Caco-2 (cell line): ENCODE measurements around the gene KLK1. TPM values are rescaled to one million over a fixed set of nuclear protein-coding genes. Genes with fewer than 3 reads are reported as not detected.
"Not testable (repeated sequence)": the region's sequence is repeated elsewhere in the genome, so short reads cannot be mapped to it uniquely, and the experiment has no call there.

Source experiments
- BruUV-seq: library from RNA; stranded (reverse); fragments of 400-500 nt; replicated peaks from 2 replicates; lab custom pipeline; 2021; lab: Mats Ljungman, UMichigan
- CTCF ChIA-PET: fragments of 300-600 bp; sonication (Branson Sonifier 250); formaldehyde crosslinking; loops from one replicate; lab custom pipeline; 2022; ENCODE audit warnings: antibody characterized with exemption; lab: Charles Lee
- POLR2A ChIA-PET: fragments of 300-600 bp; sonication (Branson Sonifier 250); formaldehyde crosslinking; loops from one replicate; lab custom pipeline; 2022; ENCODE audit warnings: antibody characterized with exemption; lab: Charles Lee
- DNase-seq, 2 experiments: peaks; one replicate each; pipeline versions ENCODE4 v3.0.0 to v3.0.0-alpha.2; 2020 to 2022
- H3K27me3 ChIP-seq: replicated peaks from 2 replicates; pipeline ENCODE4 v1.6.0; 2011; ENCODE audit warnings: low read length; ENCODE audit not compliant: control insufficient read depth, insufficient read depth
- H3K36me3 ChIP-seq: 2 replicates; pipeline ENCODE4 v1.5.1; 2011; ENCODE audit warnings: low read length; ENCODE audit not compliant: control insufficient read depth, insufficient read depth
- H3K4me1 ChIP-seq: fragments of 250-450 bp; sonication (Bioruptor Pico); 2 replicates; pipeline ENCODE4 v1.5.1; 2020; ENCODE audit warnings: mild to moderate bottlenecking
- H3K4me3 ChIP-seq: 2 replicates; pipeline ENCODE4 v1.5.1; 2011; ENCODE audit warnings: low read depth, mild to moderate bottlenecking, control low read depth, low read length
- H3K9me3 ChIP-seq: fragments of 250-450 bp; sonication (Bioruptor Pico); 2 replicates; pipeline ENCODE4 v1.5.1; 2020; ENCODE audit warnings: mild to moderate bottlenecking, moderate library complexity
- H3K27ac Mint-ChIP-seq: one replicate; pipeline ENCODE4 v1.8.0; 2022; ENCODE audit warnings: mixed read lengths; ENCODE audit not compliant: unreplicated experiment
- H3K27me3 Mint-ChIP-seq: one replicate; pipeline ENCODE4 v1.8.0; 2022; ENCODE audit warnings: mixed read lengths; ENCODE audit not compliant: insufficient read depth, unreplicated experiment
- H3K36me3 Mint-ChIP-seq: one replicate; pipeline ENCODE4 v1.8.0; 2022; ENCODE audit warnings: mild to moderate bottlenecking, mixed read lengths; ENCODE audit not compliant: insufficient read depth, unreplicated experiment
- H3K4me1 Mint-ChIP-seq: one replicate; pipeline ENCODE4 v1.8.0; 2022; ENCODE audit warnings: low read depth, mixed read lengths; ENCODE audit not compliant: unreplicated experiment
- H3K4me3 Mint-ChIP-seq: one replicate; pipeline ENCODE4 v1.8.0; 2022; ENCODE audit warnings: mild to moderate bottlenecking, moderate library complexity, mixed read lengths; ENCODE audit not compliant: unreplicated experiment
- H3K9me3 Mint-ChIP-seq: one replicate; pipeline ENCODE4 v1.8.0; 2022; ENCODE audit warnings: mixed read lengths; ENCODE audit not compliant: unreplicated experiment
- intact Hi-C: fragments of 100-400 bp; cut with micrococcal nuclease; formaldehyde crosslinking; loops from one replicate; pipeline ENCODE4 v1.10.0; 2022; ENCODE audit not compliant: unreplicated experiment
- total RNA-seq: library from RNA; stranded (reverse); gene quantifications from 2 replicates; pipeline ENCODE4 v1.2.3, GENCODE V29; 2022
- TF ChIP-seq, protein P1 (sequence below), 2 experiments: fragments of 200-600 bp in 1 of 2; IDR thresholded peaks; 1 replicate in 1 of 2; 2 replicates in 1 of 2; pipeline versions ENCODE4 v1.5.1 to v1.8.0; 2011 to 2022; ENCODE audit warnings: antibody characterized with exemption in 1 of 2, control low read depth in 1 of 2, inconsistent platforms in 1 of 2, low read depth in 1 of 2, low read length in 1 of 2, mild to moderate bottlenecking in 1 of 2, moderate library complexity in 1 of 2; ENCODE audit not compliant: insufficient read depth in 1 of 2, severe bottlenecking in 1 of 2, unreplicated experiment in 1 of 2

Gene KLK1
- total RNA-seq, 1 experiment from 2014 or later = 0.73 TPM

DNA sequence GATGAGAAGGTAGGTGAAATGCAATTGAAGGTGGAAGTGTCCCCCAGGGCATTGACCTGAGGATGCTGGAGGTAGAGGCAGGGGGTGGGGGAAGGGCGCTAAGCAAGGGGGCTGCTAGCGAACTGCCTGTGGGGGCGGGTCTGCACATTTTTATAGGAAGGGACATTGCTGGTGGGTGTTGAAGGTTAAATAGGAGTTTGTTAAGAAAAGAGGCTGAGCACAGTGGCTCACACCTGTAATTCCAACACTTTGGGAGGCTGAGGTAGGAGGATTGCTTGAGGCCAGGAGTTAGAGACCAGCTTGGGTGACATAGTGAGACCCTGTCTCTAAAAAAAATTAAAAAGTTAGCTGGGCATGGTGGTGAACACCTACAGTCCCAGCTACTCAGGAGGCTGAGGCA is 38.9 kb downstream of the KLK1 start:
- H3K4me3 Mint-ChIP-seq = no peak overlapping the region
- ChIA-PET CTCF (interaction anchor here (0.6 kb wide), 1 partner anchor 229 kb away, joined by 4 read pairs; no protein-coding TSS in a partner anchor), POLR2A (no interaction called here)
- TF ChIP-seq, protein P1, sequence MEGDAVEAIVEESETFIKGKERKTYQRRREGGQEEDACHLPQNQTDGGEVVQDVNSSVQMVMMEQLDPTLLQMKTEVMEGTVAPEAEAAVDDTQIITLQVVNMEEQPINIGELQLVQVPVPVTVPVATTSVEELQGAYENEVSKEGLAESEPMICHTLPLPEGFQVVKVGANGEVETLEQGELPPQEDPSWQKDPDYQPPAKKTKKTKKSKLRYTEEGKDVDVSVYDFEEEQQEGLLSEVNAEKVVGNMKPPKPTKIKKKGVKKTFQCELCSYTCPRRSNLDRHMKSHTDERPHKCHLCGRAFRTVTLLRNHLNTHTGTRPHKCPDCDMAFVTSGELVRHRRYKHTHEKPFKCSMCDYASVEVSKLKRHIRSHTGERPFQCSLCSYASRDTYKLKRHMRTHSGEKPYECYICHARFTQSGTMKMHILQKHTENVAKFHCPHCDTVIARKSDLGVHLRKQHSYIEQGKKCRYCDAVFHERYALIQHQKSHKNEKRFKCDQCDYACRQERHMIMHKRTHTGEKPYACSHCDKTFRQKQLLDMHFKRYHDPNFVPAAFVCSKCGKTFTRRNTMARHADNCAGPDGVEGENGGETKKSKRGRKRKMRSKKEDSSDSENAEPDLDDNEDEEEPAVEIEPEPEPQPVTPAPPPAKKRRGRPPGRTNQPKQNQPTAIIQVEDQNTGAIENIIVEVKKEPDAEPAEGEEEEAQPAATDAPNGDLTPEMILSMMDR (IDR thresholded peaks at IDR 0.05; ENCODE audit: insufficient read depth in 1 of 2, low read depth in 1 of 2, low read length in 1 of 2, severe bottlenecking in 1 of 2, unreplicated experiment in 1 of 2) = no peak
- peaks cover 35% of the 10 kb centered on the region for H3K36me3 Mint-ChIP-seq
- BruUV-seq = no TSS peak
- H3K9me3 ChIP-seq = no peaks in the 10 kb centered on the region
- intact Hi-C loops = loop anchor here (5.0 kb wide), 1 partner anchor 62 kb away; the partner anchor contains the start of gene CLEC11A
- no peaks in the 10 kb centered on the region for H3K27me3 ChIP-seq
- no peaks in the 10 kb centered on the region for H3K36me3 ChIP-seq
- H3K4me1 ChIP-seq = no peaks in the 10 kb centered on the region
- no peaks in the 10 kb centered on the region for H3K4me1 Mint-ChIP-seq
- H3K27me3 Mint-ChIP-seq = peaks cover 9% of the 10 kb centered on the region
- H3K4me3 ChIP-seq = no peak overlapping the region
- H3K27ac Mint-ChIP-seq = no peak overlapping the region
- DNase-seq = no peak
- H3K9me3 Mint-ChIP-seq = no peaks in the 10 kb centered on the region

DNA sequence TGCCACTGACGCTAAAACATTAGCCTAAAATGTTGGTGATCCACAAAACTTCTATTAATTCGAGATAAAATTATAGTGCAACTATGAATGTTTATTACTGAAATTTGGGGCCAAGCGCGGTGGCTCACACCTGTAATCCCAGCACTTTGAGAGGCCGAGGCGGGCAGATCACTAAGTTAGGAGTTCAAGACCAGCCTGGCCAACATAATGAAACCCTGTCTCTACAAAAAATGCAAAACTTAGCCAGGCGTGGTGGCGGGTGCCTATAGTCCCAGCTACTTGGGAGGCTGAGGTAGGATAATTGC is 39.8 kb downstream of the KLK1 start:
- H3K9me3 Mint-ChIP-seq, H3K4me1 ChIP-seq, H3K9me3 ChIP-seq, H3K4me3 ChIP-seq, H3K4me1 Mint-ChIP-seq, DNase-seq, H3K36me3 ChIP-seq, H3K4me3 Mint-ChIP-seq, H3K27me3 ChIP-seq, BruUV-seq, POLR2A ChIA-PET: not testable (repeated sequence)
- peaks cover 33% of the 10 kb centered on the region for H3K36me3 Mint-ChIP-seq
- CTCF ChIA-PET = interaction anchor here (0.6 to 1.3 kb wide), 9 partner anchors 19 to 536 kb away, joined by 3 to 11 read pairs (median 4); no protein-coding TSS in a partner anchor
- peak overlapping the region; percentile 34 for H3K27ac Mint-ChIP-seq
- intact Hi-C loops = loop anchor here (1.0 to 5.0 kb wide), 5 partner anchors 61 to 427 kb away; partner anchors contain the start of gene CLEC11A
- H3K27me3 Mint-ChIP-seq = peaks cover 18% of the 10 kb centered on the region

DNA sequence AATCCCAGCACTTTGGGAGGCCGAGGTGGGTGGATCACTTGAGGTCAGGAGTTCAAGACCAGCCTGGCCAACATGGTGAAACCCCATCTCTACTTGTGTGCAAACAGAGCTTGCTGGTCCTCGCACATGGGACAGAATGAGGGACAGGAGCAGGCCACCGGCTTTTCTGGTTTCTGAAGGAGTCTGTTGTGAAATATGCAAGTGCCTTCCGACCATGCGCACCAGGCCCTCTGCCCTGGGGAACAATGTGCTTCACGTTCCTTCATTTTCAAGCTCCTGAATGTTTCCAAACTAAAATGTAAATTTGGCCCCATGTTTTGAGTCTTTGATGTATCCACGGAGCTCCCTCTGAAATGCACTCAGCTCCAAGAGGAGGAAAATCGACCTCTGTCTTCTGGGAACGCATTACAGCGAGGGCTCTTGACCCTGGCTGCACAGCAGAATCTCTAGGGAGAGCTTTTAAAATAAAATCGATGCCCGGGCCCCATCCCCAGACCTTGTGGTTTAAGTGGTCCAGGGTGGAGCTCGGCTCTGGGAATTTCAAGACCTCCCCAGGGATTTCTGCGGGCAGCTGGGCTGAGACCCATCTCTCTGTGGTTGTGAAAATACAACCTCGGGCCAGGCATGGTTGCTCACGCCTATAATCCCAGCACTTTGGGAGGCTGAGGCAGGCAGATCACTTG is 42.7 kb downstream of the KLK1 start:
- H3K4me3 ChIP-seq = no peak overlapping the region
- ChIA-PET CTCF (interaction anchor here (1.8 to 2.3 kb wide), 2 partner anchors 75 to 77 kb away, joined by 11 to 13 read pairs; no protein-coding TSS in a partner anchor), POLR2A (no interaction called here)
- Mint-ChIP-seq H3K4me1 (no peaks in the 10 kb centered on the region), H3K27me3 (peaks cover 29% of the 10 kb centered on the region), H3K27ac (no peak overlapping the region), H3K36me3 (peaks cover 27% of the 10 kb centered on the region), H3K4me3 (no peak overlapping the region), H3K9me3 (no peaks in the 10 kb centered on the region)
- intact Hi-C loops = loop anchor here (5.0 kb wide), 1 partner anchor 59 kb away; the partner anchor contains the start of gene CLEC11A
- H3K36me3 ChIP-seq = no peaks in the 10 kb centered on the region
- DNase-seq = no peak
- no peaks in the 10 kb centered on the region for H3K27me3 ChIP-seq
- H3K9me3 ChIP-seq = 0 out of 2 replicates have a peak, but pooled peaks cover 4% of the 10 kb centered on the region
- BruUV-seq = no TSS peak
- TF ChIP-seq, protein P1 (IDR thresholded peaks at IDR 0.05; ENCODE audit: insufficient read depth in 1 of 2, low read depth in 1 of 2, low read length in 1 of 2, severe bottlenecking in 1 of 2, unreplicated experiment in 1 of 2) = no peak
- peaks cover 7% of the 10 kb centered on the region; the same call in 1 of the 2 replicates for H3K4me1 ChIP-seq
